GM19397 (cell line): ENCODE measurements around the gene ZNF792.
"Not testable (repeated sequence)": the region's sequence is repeated elsewhere in the genome, so short reads cannot be mapped to it uniquely, and the experiment has no call there.

Experiments used
- ATAC-seq: cut with Tn5 transposase; IDR thresholded peaks from one replicate; pipeline ENCODE4 v1.9.1; 2021; ENCODE audit warnings: mild to moderate bottlenecking, moderate library complexity; ENCODE audit not compliant: unreplicated experiment

Gene ZNF792

DNA sequence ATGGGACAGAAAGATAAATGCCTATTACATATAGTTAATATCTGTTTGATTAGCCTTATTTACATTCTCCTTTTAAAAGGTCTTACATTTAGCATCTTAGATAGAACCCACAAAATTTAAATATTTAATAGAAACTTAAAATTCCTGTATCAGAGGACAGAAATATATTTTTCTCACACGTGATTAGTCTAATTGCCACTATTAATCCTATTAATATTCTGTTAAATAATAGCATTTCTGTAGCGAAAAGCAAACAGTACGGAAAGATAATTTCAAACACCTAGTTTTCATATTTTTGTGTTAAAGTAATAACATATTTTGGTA lies 37.7 kb downstream of the ZNF792 start:
- ATAC-seq = no peak

DNA sequence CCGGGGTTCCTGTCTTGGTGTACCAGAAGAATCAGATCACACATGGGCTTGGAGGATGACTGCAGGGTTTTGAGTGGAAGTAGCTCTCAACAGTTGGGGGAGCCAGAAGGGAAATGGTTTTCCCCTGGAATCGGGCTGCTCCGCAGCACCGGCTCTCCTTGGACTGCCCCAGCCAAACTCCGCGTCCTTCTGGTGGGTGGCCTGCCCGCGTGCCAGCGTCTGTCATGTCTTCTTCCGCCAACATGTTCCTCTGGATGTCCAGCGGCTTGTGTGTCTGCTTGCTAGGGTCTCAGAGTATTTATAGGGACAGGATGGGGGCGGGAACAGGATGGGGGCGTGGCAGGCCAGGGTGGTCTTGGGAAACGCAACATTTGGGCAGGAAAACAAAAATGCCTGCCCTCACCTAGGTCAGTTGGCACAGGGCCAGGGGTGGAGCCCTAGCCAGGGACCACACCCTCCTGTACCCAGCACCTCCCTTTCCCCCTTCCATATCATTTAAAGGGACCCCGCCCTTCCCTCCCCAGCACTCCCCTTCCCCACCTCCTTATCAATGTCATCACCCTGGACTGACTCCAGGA lies 38.7 kb downstream of the ZNF792 start:
- no peak for ATAC-seq

DNA sequence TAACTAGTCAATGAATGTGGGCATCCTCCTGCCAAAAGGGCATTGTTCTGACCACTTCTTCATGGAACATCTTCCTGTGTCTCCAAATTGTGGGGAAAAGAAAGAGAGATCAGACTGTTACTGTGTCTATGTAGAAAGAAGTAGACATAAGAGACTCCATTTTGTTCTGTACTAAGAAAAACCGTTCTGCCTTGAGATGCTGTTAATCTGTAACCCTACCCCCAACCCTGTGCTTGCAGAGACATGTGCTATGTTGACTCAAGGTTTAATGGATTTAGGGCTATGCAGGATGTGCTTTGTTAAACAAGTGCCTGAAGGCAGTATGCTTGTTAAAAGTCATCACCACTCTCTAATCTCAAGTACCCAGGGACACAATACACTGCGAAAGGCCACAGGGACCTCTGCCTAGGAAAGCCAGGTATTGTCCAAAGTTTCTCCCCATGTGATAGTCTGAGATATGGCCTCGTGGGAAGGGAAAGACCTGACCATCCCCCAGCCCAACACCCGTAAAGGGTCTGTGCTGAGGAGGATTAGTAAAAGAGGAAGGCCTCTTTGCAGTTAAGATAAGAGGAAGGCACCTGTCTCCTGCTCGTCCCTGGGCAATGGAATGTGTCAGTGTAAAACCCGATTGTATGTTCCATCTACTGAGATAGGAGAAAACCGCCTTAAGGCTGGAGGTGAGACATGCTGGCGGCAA lies 43.8 kb downstream of the ZNF792 start:
- not testable (repeated sequence) for ATAC-seq

DNA sequence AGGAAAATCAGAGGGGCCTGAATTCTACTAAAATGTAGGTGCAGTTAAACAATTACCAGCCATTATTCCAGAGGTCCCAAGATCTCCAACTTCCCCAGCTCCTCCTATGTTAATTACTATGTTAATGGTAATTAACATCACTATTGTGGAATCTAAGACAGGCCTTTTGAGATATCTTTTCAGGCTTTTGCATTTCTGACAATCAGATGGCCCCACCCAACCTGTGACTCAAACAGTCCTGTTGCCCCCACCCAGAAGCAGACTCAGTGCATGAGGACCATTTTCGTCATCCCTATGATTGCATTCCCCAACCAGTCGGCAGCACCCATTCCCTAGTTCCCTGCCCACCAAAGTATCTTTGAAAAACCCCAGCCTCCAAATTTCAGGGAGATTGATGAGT lies 45.8 kb downstream of the ZNF792 start:
- ATAC-seq = no peak

DNA sequence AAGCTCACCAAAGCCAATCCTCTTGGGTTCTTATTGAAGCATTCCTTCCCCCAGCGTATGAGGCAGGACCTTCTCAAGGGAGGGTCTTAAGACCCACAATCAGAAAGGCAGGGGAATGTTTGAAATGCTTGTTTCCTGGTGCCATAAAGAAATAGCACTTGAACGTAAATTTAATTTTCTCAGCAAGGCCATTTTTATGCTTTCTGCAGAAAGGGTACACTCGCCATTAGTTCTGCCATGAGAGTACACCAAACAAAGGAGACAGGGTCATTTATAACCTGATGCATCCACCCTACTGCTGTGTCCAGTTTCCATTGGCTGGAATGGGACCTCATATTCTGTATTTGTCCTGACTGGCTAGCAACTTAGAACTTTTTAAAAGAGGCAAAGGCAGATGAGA lies 46.9 kb downstream of the ZNF792 start:
- not testable (repeated sequence) for ATAC-seq

DNA sequence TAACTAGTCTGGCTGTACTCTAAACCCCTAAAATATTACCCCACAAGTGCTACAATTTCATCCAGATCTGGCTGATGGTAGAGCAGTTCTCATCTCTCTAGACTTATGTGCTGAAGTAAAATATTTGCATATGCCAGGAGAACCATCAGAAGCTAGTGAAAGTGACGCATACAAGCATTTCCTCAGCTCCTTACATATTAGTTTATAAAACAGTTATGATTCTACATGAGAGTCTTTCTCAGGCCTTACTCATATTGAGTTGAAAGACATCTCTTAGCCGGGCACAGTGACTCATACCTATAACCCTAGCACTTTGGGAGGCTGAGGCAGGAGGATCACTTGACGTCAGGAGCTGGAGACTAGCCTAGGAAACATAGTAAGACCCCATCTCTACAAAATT lies 53.3 kb downstream of the ZNF792 start:
- ATAC-seq = no peak
